Measurements from ENCODE around the gene DDX54.

GRCh38 chr12:113208041-113208934, 23.0 kb upstream of the DDX54 start:
- TF ChIP-seq EP300 (IDR thresholded peaks at IDR 0.05), result peak in 1 of 4 donors; percentile 22
- peak in 1 of 4 donors; percentile 43 for TF ChIP-seq POLR2A (IDR thresholded peaks at IDR 0.05)
